ENCODE results near the gene PDIA3.
"Not testable (repeated sequence)": the region's sequence is repeated elsewhere in the genome, so short reads cannot be mapped to it uniquely, and the experiment has no call there.

The PDIA3 gene

GRCh38 chr15:43815064-43815463 lies 68.8 kb downstream of the PDIA3 start:
- H3K27ac ChIP-seq (ENCODE audit: insufficient read depth in 1 of 2, low read depth in 1 of 2, low read length in 2 of 2, poor library complexity in 1 of 2, severe bottlenecking in 2 of 2); H3K9me3 ChIP-seq (ENCODE audit: control extremely low read depth in 1 of 5, control insufficient read depth in 4 of 5, insufficient read depth in 2 of 5, low read depth in 1 of 5, low read length in 4 of 5); POLR2A ChIA-PET; DNase-seq; H3K27me3 ChIP-seq (replicated peaks in 2 of 5; ENCODE audit: control insufficient read depth in 4 of 5, insufficient read depth in 5 of 5, low read length in 4 of 5); H3K4me3 ChIP-seq (ENCODE audit: control insufficient read depth in 1 of 7, extremely low read depth in 1 of 7, insufficient read depth in 4 of 7, low read depth in 2 of 7, low read length in 6 of 7); CTCF ChIA-PET; H3K4me1 ChIP-seq (ENCODE audit: control extremely low read depth in 1 of 4, control insufficient read depth in 4 of 4, insufficient read depth in 4 of 4, low read length in 3 of 4): not testable (repeated sequence)
- 89% methylated on average over 3 of the region's 5 CpGs for WGBS (ENCODE audit: insufficient coverage)
- H3K36me3 ChIP-seq (ENCODE audit: control insufficient read depth in 4 of 4, insufficient read depth in 4 of 4, low read length in 3 of 4), result peaks cover 19 to 64% (median 46%) of the 10 kb centered on the region in 4 experiments

GRCh38 chr15:43821505-43821904 lies 75.3 kb downstream of the PDIA3 start:
- no peaks in the 10 kb centered on the region for H3K9me3 ChIP-seq (ENCODE audit: control extremely low read depth in 1 of 5, control insufficient read depth in 4 of 5, insufficient read depth in 2 of 5, low read depth in 1 of 5, low read length in 4 of 5)
- no peaks in the 10 kb centered on the region for H3K27me3 ChIP-seq (replicated peaks in 2 of 5; ENCODE audit: control insufficient read depth in 4 of 5, insufficient read depth in 5 of 5, low read length in 4 of 5)
- no peak overlapping the region for H3K4me3 ChIP-seq (ENCODE audit: control insufficient read depth in 1 of 7, extremely low read depth in 1 of 7, insufficient read depth in 4 of 7, low read depth in 2 of 7, low read length in 6 of 7)
- no peak overlapping the region for H3K27ac ChIP-seq (ENCODE audit: insufficient read depth in 1 of 2, low read depth in 1 of 2, low read length in 2 of 2, poor library complexity in 1 of 2, severe bottlenecking in 2 of 2)
- DNase-seq, result no peak
- peaks cover 0 to 23% (median 18%) of the 10 kb centered on the region in 4 experiments for H3K4me1 ChIP-seq (ENCODE audit: control extremely low read depth in 1 of 4, control insufficient read depth in 4 of 4, insufficient read depth in 4 of 4, low read length in 3 of 4)
- peaks cover 4 to 16% (median 10%) of the 10 kb centered on the region in 4 experiments for H3K36me3 ChIP-seq (ENCODE audit: control insufficient read depth in 4 of 4, insufficient read depth in 4 of 4, low read length in 3 of 4)
- POLR2A ChIA-PET, result interaction anchor here (0.5 to 0.9 kb wide), 2 partner anchors 10 to 44 kb away, joined by 3 to 4 read pairs; no protein-coding TSS in a partner anchor
- CTCF ChIA-PET, result interaction anchor here (0.6 kb wide), 1 partner anchor 634 kb away, joined by 3 read pairs; no protein-coding TSS in a partner anchor
- no CpG with 5 or more reads among the region's 3 CpGs for WGBS (ENCODE audit: insufficient coverage)

Data from common myeloid progenitor, CD34-positive (primary cell).